A549 (cell line): ENCODE results near the gene PRXL2A.

Experiments
- POLR2A ChIP-seq: IDR thresholded peaks from 2 replicates; pipeline ENCODE4 v1.6.1; 2012; ENCODE audit warnings: mild to moderate bottlenecking, low read length
- USF2 ChIP-seq: fragments of 450-650 bp; IDR thresholded peaks from 2 replicates; pipeline ENCODE4 v1.6.1; 2014; ENCODE audit warnings: antibody characterized with exemption

GRCh38 chr10:80484676-80485075 is 76.3 kb downstream of the PRXL2A start:
- TF ChIP-seq USF2 (no peak), POLR2A (no peak)
